SK-N-SH (cell line): ENCODE measurements around the gene PTGR3. TPM values are rescaled to one million over a fixed set of nuclear protein-coding genes. Genes with fewer than 3 reads are reported as not detected.

Experiments used
- CTCF ChIA-PET: fragments of 300-600, 350-600 bp; formaldehyde crosslinking; extraction: SDS; loops from one replicate; lab custom pipeline; 2021; lab: Yijun Ruan, JAX
- POLR2A ChIA-PET: fragments of 350-600 bp; sonication (Branson Sonifier 250); formaldehyde crosslinking; extraction: SDS; loops from one replicate; lab custom pipeline; 2020; ENCODE audit warnings: antibody characterized with exemption, inconsistent platforms; lab: Yijun Ruan, JAX
- DNase-seq: peaks from one replicate; pipeline ENCODE4 v3.0.0; 2012
- H2AFZ ChIP-seq: fragments of 200-600 bp; sonication (generic); 2 replicates; pipeline ENCODE4 v1.8.1; 2016; ENCODE audit warnings: antibody characterized with exemption, mild to moderate bottlenecking, low read depth
- H3F3A ChIP-seq: fragments of 200-600 bp; sonication (generic); replicated peaks from 2 replicates; pipeline ENCODE3; 2016; ENCODE audit warnings: antibody characterized with exemption, mild to moderate bottlenecking; ENCODE audit not compliant: insufficient read depth
- H3K27ac ChIP-seq, 2 experiments: fragments of 200-500 bp in 1 of 2; fragments of 200-600 bp in 1 of 2; sonication (Bioruptor generic) in 1 of 2; sonication (generic), shearing (Covaris generic) in 1 of 2; 2 replicates each; pipeline versions ENCODE4 v1.5.1 to v1.6.1; 2014 to 2016; ENCODE audit warnings: low read depth in 2 of 2, inconsistent platforms in 1 of 2, low read length in 1 of 2, mild to moderate bottlenecking in 1 of 2, mixed read lengths in 1 of 2
- H3K27me3 ChIP-seq: fragments of 200-600 bp; sonication (generic), shearing (Covaris generic); 2 replicates; pipeline ENCODE4 v1.6.1; 2016; ENCODE audit warnings: mixed run types; ENCODE audit not compliant: insufficient read depth
- H3K36me3 ChIP-seq, 2 experiments: fragments of 200-500 bp in 1 of 2; fragments of 200-600 bp in 1 of 2; sonication (Bioruptor generic) in 1 of 2; sonication (generic) in 1 of 2; replicated peaks in 1 of 2; 2 replicates each; pipeline versions ENCODE3 to v1.5.1; 2014 to 2016; ENCODE audit warnings: low read length in 1 of 2, mild to moderate bottlenecking in 1 of 2; ENCODE audit not compliant: insufficient read depth in 2 of 2, control insufficient read depth in 1 of 2
- H3K4me1 ChIP-seq, 2 experiments: fragments of 200-500 bp in 1 of 2; fragments of 200-600 bp in 1 of 2; sonication (Bioruptor generic) in 1 of 2; sonication (generic), shearing (Covaris generic) in 1 of 2; 2 replicates each; pipeline versions ENCODE4 v1.5.1 to v1.6.1; 2014 to 2016; ENCODE audit warnings: low read depth in 1 of 2, low read length in 1 of 2, mixed run types in 1 of 2; ENCODE audit not compliant: insufficient read depth in 2 of 2, control insufficient read depth in 1 of 2
- H3K4me2 ChIP-seq: fragments of 200-600 bp; sonication (generic), shearing (Covaris generic); 2 replicates; pipeline ENCODE4 v1.6.1; 2017; ENCODE audit warnings: mixed run types
- H3K4me3 ChIP-seq, 2 experiments: fragments of 200-500 bp in 1 of 2; fragments of 200-600 bp in 1 of 2; sonication (Bioruptor generic) in 1 of 2; sonication (generic), shearing (Covaris generic) in 1 of 2; 2 replicates each; pipeline versions ENCODE4 v1.5.1 to v1.8.1; 2014 to 2016; ENCODE audit warnings: low read depth in 2 of 2, inconsistent platforms in 1 of 2, low read length in 1 of 2, mild to moderate bottlenecking in 1 of 2, mixed read lengths in 1 of 2, moderate library complexity in 1 of 2
- H3K79me2 ChIP-seq: fragments of 200-600 bp; sonication (generic); 2 replicates; pipeline ENCODE4 v1.8.1; 2017; ENCODE audit warnings: mild to moderate bottlenecking; ENCODE audit not compliant: insufficient read depth
- H3K9ac ChIP-seq: fragments of 200-600 bp; sonication (generic); 2 replicates; pipeline ENCODE4 v1.6.1; 2017; ENCODE audit warnings: mixed run types
- H3K9me2 ChIP-seq: fragments of 200-600 bp; sonication (generic); 2 replicates; pipeline ENCODE4 v1.6.1; 2017; ENCODE audit warnings: mixed run types
- H3K9me3 ChIP-seq: fragments of 200-600 bp; sonication (generic); 2 replicates; pipeline ENCODE4 v1.6.1; 2017; ENCODE audit warnings: mixed run types, mild to moderate bottlenecking, moderate library complexity
- H4K20me1 ChIP-seq: fragments of 200-600 bp; sonication (generic); 2 replicates; pipeline ENCODE4 v1.6.1; 2017; ENCODE audit warnings: mild to moderate bottlenecking, mixed run types; ENCODE audit not compliant: insufficient read depth
- CHD2 ChIP-seq: fragments of 150-350 bp; IDR thresholded peaks from 2 replicates; pipeline ENCODE4 v1.6.1; 2018; ENCODE audit warnings: low read length; ENCODE audit not compliant: partially characterized antibody
- CTCF ChIP-seq: fragments of 200-600 bp; sonication (generic); IDR thresholded peaks from 2 replicates; pipeline ENCODE4 v1.6.1; 2017; ENCODE audit warnings: antibody characterized with exemption, mild to moderate bottlenecking, moderate library complexity
- ELF1 ChIP-seq: IDR thresholded peaks from 2 replicates; pipeline ENCODE4 v1.4.0; 2012
- FOSL2 ChIP-seq: IDR thresholded peaks from 2 replicates; pipeline ENCODE4 v1.4.0; 2012; ENCODE audit warnings: low read depth, mild to moderate bottlenecking, moderate library complexity, borderline replicate concordance
- GABPA ChIP-seq: IDR thresholded peaks from 2 replicates; pipeline ENCODE4 v1.4.0; 2012; ENCODE audit warnings: low read depth, mild to moderate bottlenecking
- MAX ChIP-seq: IDR thresholded peaks from 2 replicates; pipeline ENCODE4 v1.4.0; 2012; ENCODE audit warnings: low read depth
- MXI1 ChIP-seq: IDR thresholded peaks from 2 replicates; pipeline ENCODE4 v1.6.1; 2012; ENCODE audit warnings: mild to moderate bottlenecking, low read depth, low read length, improper control_type of control experiment
- RAD21 ChIP-seq: IDR thresholded peaks from 2 replicates; pipeline ENCODE4 v1.6.1; 2012; ENCODE audit warnings: mild to moderate bottlenecking, low read length
- RXRA ChIP-seq: IDR thresholded peaks from 2 replicates; pipeline ENCODE4 v1.4.0; 2012; ENCODE audit warnings: low read depth, mild to moderate bottlenecking, borderline replicate concordance
- TAF1 ChIP-seq: IDR thresholded peaks from 2 replicates; pipeline ENCODE4 v1.6.1; 2012; ENCODE audit warnings: low read depth, mild to moderate bottlenecking, low read length, moderate library complexity, borderline replicate concordance
- USF2 ChIP-seq: fragments of 150-350 bp; IDR thresholded peaks from 2 replicates; pipeline ENCODE4 v1.6.1; 2017; ENCODE audit warnings: antibody characterized with exemption, low read length, low read depth, borderline replicate concordance
- WGBS: methylation state at CpG from one replicate; pipeline ENCODE4 v1.1.6; 2017; ENCODE audit warnings: low lambda C conversion rate; 5-methylcytosine and 5-hydroxymethylcytosine counted together
- polyA plus RNA-seq, 3 experiments: library from polyadenylated mRNA; depleted of rRNA; stranded (reverse); fragments of >200 nt; gene quantifications; 2 replicates each; pipeline ENCODE4 v1.2.3, GENCODE V29; 2012
- TF ChIP-seq, protein P1 (sequence below): IDR thresholded peaks from 2 replicates; pipeline ENCODE4 v1.4.0; 2012; ENCODE audit warnings: low read depth, borderline replicate concordance
- TF ChIP-seq, protein P2 (sequence below): IDR thresholded peaks from 2 replicates; pipeline ENCODE4 v1.6.1; 2012; ENCODE audit warnings: mild to moderate bottlenecking, low read depth, low read length, moderate library complexity

Gene PTGR3
- polyA plus RNA-seq, 1 of the 3 experiments (the other 2 are of a cell fraction), result 20.7 TPM

GRCh38 chr18:75172299-75173124 is 36.4 kb downstream of the PTGR3 start:
- ChIA-PET POLR2A (no interaction called here), CTCF (interaction anchor here (1.1 kb wide), 1 partner anchor 14 kb away, joined by 3 read pairs; no protein-coding TSS in a partner anchor)
- Histone ChIP-seq H3K79me2 (no peaks in the 10 kb centered on the region), H3K27me3 (no peaks in the 10 kb centered on the region), H3K4me2 (no peak overlapping the region), H2AFZ (no peak overlapping the region), H3K36me3 (no peaks in the 10 kb centered on the region), H3K9ac (no peak overlapping the region), H3K9me2 (no peaks in the 10 kb centered on the region), H4K20me1 (no peaks in the 10 kb centered on the region), H3F3A (no peaks in the 10 kb centered on the region), H3K9me3 (no peaks in the 10 kb centered on the region), H3K27ac (no peak overlapping the region), H3K4me1 (no peaks in the 10 kb centered on the region), H3K4me3 (no peak overlapping the region)
- WGBS, result 78% methylated on average over 17 of the region's 17 CpGs
- TF ChIP-seq RAD21, result no peak
- TF ChIP-seq, protein P1, sequence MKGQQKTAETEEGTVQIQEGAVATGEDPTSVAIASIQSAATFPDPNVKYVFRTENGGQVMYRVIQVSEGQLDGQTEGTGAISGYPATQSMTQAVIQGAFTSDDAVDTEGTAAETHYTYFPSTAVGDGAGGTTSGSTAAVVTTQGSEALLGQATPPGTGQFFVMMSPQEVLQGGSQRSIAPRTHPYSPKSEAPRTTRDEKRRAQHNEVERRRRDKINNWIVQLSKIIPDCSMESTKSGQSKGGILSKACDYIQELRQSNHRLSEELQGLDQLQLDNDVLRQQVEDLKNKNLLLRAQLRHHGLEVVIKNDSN, result no peak
- DNase-seq, result no peak

- H2AFZ ChIP-seq, result no peak overlapping the region
- no peak overlapping the region for H3K4me3 ChIP-seq
- H3K9me2 ChIP-seq, result no peaks in the 10 kb centered on the region
- ChIA-PET CTCF (interaction anchor here (1.0 kb wide), 1 partner anchor 18 kb away, joined by 3 read pairs; no protein-coding TSS in a partner anchor), POLR2A (no interaction called here)
- H3K79me2 ChIP-seq, result no peaks in the 10 kb centered on the region
- H3K4me2 ChIP-seq, result no peak overlapping the region
- H3K27me3 ChIP-seq, result no peaks in the 10 kb centered on the region
- no peaks in the 10 kb centered on the region for H3F3A ChIP-seq
- no peaks in the 10 kb centered on the region for H3K4me1 ChIP-seq
- no peaks in the 10 kb centered on the region for H3K36me3 ChIP-seq
- TF ChIP-seq MXI1, result no peak
- TF ChIP-seq USF2, result no peak
- no peak for TF ChIP-seq MAX
- TF ChIP-seq, protein P2, sequence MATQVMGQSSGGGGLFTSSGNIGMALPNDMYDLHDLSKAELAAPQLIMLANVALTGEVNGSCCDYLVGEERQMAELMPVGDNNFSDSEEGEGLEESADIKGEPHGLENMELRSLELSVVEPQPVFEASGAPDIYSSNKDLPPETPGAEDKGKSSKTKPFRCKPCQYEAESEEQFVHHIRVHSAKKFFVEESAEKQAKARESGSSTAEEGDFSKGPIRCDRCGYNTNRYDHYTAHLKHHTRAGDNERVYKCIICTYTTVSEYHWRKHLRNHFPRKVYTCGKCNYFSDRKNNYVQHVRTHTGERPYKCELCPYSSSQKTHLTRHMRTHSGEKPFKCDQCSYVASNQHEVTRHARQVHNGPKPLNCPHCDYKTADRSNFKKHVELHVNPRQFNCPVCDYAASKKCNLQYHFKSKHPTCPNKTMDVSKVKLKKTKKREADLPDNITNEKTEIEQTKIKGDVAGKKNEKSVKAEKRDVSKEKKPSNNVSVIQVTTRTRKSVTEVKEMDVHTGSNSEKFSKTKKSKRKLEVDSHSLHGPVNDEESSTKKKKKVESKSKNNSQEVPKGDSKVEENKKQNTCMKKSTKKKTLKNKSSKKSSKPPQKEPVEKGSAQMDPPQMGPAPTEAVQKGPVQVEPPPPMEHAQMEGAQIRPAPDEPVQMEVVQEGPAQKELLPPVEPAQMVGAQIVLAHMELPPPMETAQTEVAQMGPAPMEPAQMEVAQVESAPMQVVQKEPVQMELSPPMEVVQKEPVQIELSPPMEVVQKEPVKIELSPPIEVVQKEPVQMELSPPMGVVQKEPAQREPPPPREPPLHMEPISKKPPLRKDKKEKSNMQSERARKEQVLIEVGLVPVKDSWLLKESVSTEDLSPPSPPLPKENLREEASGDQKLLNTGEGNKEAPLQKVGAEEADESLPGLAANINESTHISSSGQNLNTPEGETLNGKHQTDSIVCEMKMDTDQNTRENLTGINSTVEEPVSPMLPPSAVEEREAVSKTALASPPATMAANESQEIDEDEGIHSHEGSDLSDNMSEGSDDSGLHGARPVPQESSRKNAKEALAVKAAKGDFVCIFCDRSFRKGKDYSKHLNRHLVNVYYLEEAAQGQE, result no peak
- no peak for TF ChIP-seq TAF1
- TF ChIP-seq ELF1, result no peak
- no peak for TF ChIP-seq GABPA
- TF ChIP-seq, protein P1, result no peak
- TF ChIP-seq CHD2, result no peak
- TF ChIP-seq RXRA, result no peak
- TF ChIP-seq CTCF, result no peak
- TF ChIP-seq FOSL2, result no peak
- no peak overlapping the region for H3K27ac ChIP-seq
- no peak for DNase-seq
- H3K9me3 ChIP-seq, result no peaks in the 10 kb centered on the region
- no peaks in the 10 kb centered on the region for H4K20me1 ChIP-seq
- 91% methylated on average over 11 of the region's 11 CpGs for WGBS
- H3K9ac ChIP-seq, result no peak overlapping the region
Observed at GRCh38 chr18:75170916-75171315, 38.0 kb downstream of the PTGR3 start.
